Adrenal gland (tissue), 12 donors: ENCODE measurements around the gene PTPRN2. TPM values are rescaled to one million over a fixed set of nuclear protein-coding genes. Genes with fewer than 3 reads are reported as not detected.

Experiments used
- DNase-seq, 7 donors: peaks; one replicate each; pipeline ENCODE4 v3.0.0-alpha.2; 2019 to 2020
- H3K27ac ChIP-seq, 5 donors: fragments of 200-600 bp; sonication (generic) in 4 of 5; 1 replicate in 3 of 5; 2 replicates in 2 of 5; pipeline versions ENCODE4 v1.5.1 to v1.8.0; 2016 to 2020; ENCODE audit warnings: mild to moderate bottlenecking in 1 of 5
- H3K27me3 ChIP-seq: fragments of 200-600 bp; 2 replicates; pipeline ENCODE4 v1.8.0; 2021
- H3K36me3 ChIP-seq, 2 donors: fragments of 200-600 bp; replicated peaks in 1 of 2; 1 replicate in 1 of 2; 2 replicates in 1 of 2; pipeline versions ENCODE4 v1.5.1 to v1.8.0; 2018 to 2022
- H3K4me1 ChIP-seq, 2 donors: fragments of 200-600 bp; replicated peaks in 1 of 2; 1 replicate in 1 of 2; 2 replicates in 1 of 2; pipeline versions ENCODE4 v1.5.1 to v1.8.0; 2018 to 2021
- H3K4me3 ChIP-seq, 4 donors: fragments of 200-600 bp; sonication (generic) in 3 of 4; one replicate each; pipeline ENCODE4 v1.5.1; 2016 to 2018
- H3K9me3 ChIP-seq, 3 donors: fragments of 200-600 bp; sonication (generic) in 1 of 3; replicated peaks in 1 of 3; 1 replicate in 2 of 3; 2 replicates in 1 of 3; pipeline versions ENCODE4 v1.5.1 to v1.8.0; 2016 to 2021
- POLR2A ChIP-seq, 2 donors: fragments of 450-650 bp; IDR thresholded peaks; one replicate each; pipeline ENCODE4 v1.6.1; 2017; ENCODE audit warnings: antibody characterized with exemption in 2 of 2, mild to moderate bottlenecking in 2 of 2, moderate library complexity in 1 of 2
- WGBS, 4 donors: extraction: QIAGEN DNeasy Blood & Tissue Kit in 2 of 4; methylation state at CpG; one replicate each; pipeline versions ENCODE4 v1.1.5 to v1.1.7; 2013 to 2017; 5-methylcytosine and 5-hydroxymethylcytosine counted together
- intact Hi-C, 2 donors: fragments of 100-400 bp; cut with DNase I; formaldehyde crosslinking; loops; one replicate each; pipeline versions ENCODE4 v1.14.1 to v1.15.0; 2022 to 2023
- polyA plus RNA-seq, 3 donors: library from polyadenylated mRNA; stranded (reverse); fragments of 200-250 nt in 2 of 3; fragments of 350-450 nt in 1 of 3; fragmentation: Illumina TruSeq in 1 of 3; extraction: RNeasy Lipid Tissue Mini Kit (QIAGEN cat#74804) in 1 of 3; gene quantifications; one replicate each; pipeline ENCODE4 v1.2.3, GENCODE V29; 2013 to 2014
- total RNA-seq, 9 donors: library from RNA; depleted of rRNA in 4 of 9; stranded (reverse); fragments of >200 nt in 4 of 9; fragments of 120-200 nt in 1 of 9; fragmentation: NEBNext Ultra II Directional in 1 of 9; extraction: Animal tissue kit (Norgen Biotek cat#: 25700) in 1 of 9; gene quantifications; one replicate each; pipeline versions ENCODE4 v1.1.0 to v1.2.4, GENCODE V29; 2013 to 2023
- TF ChIP-seq, protein P1 (sequence below), 6 experiments: fragments of 450-650 bp in 4 of 6; fragments of 200-600 bp in 2 of 6; sonication (generic) in 1 of 6; IDR thresholded peaks; 1 replicate in 5 of 6; 2 replicates in 1 of 6; pipeline versions ENCODE4 v1.5.1 to v1.8.0; 2016 to 2021; ENCODE audit warnings: antibody characterized with exemption in 6 of 6, mild to moderate bottlenecking in 2 of 6, moderate library complexity in 1 of 6
- donor health status: healthy with polysubstance abuse.
- donor health status: Bipolar disorder and iron deficiency.
- donor health status: DM: yes; HTN: yes; CAD: no.
- donor health status: DM: no; HTN: no; CAD: no.
- donor health status: DM: no; HTN: no; CAD: no.
- donor health status: DM: yes; HTN: yes; CAD: no.

The PTPRN2 gene
- total and polyA plus RNA-seq, 12 donors: 2.2 to 16.2 (median 3.4) TPM

DNA sequence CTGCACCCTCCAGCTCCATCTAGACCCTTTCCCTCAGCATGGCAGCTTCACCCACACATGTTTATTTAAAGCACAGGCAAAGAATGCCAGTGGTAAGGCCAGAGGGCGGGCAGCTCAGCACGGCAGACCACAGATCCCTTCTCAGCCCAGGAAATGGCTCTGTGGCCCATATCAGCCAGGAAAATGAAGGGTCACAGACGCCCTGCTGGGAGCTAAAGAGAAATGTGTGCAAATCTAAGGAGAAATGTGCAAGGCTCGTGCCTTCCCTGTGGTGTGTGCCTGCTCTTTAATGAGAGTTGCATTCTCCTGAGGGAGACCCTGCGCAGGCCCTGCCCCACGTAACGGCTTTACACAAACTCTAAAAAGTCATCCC lies 23.0 kb downstream of the PTPRN2 start:
- no peak for TF ChIP-seq POLR2A (IDR thresholded peaks at IDR 0.05)
- TF ChIP-seq, protein P1, sequence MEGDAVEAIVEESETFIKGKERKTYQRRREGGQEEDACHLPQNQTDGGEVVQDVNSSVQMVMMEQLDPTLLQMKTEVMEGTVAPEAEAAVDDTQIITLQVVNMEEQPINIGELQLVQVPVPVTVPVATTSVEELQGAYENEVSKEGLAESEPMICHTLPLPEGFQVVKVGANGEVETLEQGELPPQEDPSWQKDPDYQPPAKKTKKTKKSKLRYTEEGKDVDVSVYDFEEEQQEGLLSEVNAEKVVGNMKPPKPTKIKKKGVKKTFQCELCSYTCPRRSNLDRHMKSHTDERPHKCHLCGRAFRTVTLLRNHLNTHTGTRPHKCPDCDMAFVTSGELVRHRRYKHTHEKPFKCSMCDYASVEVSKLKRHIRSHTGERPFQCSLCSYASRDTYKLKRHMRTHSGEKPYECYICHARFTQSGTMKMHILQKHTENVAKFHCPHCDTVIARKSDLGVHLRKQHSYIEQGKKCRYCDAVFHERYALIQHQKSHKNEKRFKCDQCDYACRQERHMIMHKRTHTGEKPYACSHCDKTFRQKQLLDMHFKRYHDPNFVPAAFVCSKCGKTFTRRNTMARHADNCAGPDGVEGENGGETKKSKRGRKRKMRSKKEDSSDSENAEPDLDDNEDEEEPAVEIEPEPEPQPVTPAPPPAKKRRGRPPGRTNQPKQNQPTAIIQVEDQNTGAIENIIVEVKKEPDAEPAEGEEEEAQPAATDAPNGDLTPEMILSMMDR (IDR thresholded peaks at IDR 0.05): no peak
- Histone ChIP-seq H3K36me3 (no peaks in the 10 kb centered on the region), H3K9me3 (no peaks in the 10 kb centered on the region), H3K4me3 (no peak overlapping the region), H3K4me1 (no peaks in the 10 kb centered on the region), H3K27me3 (peaks cover 8% of the 10 kb centered on the region), H3K27ac (no peak overlapping the region)
- intact Hi-C loops: no loop called here
- 65 to 82% (median 79%) methylated on average over 4 to 7 of the region's 7 CpGs for WGBS, 4 donors
- DNase-seq: no peak

DNA sequence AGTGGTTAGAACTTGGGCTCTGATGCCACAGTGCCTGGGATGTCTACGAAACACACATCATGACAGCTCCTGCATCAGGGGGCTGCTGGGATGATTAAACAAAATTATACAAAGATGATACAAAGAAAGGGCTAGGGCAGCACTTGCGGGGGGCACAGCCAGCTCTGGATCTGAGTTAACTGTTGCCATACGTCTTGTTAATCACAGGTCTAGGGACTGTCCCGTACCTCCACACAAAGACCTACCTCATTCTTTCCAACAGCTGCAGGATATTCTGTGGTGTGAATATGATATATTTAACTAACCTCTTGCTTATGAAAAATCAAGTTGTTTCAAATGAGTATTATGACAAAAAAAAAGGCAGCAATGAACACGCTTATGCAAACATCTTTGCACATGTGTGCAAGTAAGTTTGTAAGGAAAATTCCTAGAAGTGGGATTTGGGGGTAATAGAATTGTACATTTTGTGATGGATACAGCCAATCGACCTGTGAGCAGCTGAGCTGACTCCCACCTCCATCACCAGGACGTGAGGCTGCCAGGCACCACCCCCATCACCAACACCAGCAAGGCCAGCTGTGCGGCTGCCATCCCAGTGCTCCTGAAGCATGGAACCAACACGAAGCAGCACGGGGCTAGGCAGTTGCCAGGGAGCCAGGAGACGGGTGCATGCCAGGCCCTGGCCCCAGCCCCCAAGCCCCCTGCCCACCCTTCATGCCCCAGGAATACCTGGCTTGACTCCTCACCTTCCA lies 23.5 kb downstream of the PTPRN2 start:
- Histone ChIP-seq H3K27ac (no peak overlapping the region), H3K4me3 (no peak overlapping the region), H3K4me1 (no peaks in the 10 kb centered on the region), H3K27me3 (peaks cover 4% of the 10 kb centered on the region), H3K9me3 (no peaks in the 10 kb centered on the region), H3K36me3 (no peaks in the 10 kb centered on the region)
- intact Hi-C loops: no loop called here
- DNase-seq: no peak
- TF ChIP-seq, protein P1 (IDR thresholded peaks at IDR 0.05): no peak
- no peak for TF ChIP-seq POLR2A (IDR thresholded peaks at IDR 0.05)
- 75 to 81% (median 78%) methylated on average over 8 to 11 of the region's 11 CpGs for WGBS, 4 donors

DNA sequence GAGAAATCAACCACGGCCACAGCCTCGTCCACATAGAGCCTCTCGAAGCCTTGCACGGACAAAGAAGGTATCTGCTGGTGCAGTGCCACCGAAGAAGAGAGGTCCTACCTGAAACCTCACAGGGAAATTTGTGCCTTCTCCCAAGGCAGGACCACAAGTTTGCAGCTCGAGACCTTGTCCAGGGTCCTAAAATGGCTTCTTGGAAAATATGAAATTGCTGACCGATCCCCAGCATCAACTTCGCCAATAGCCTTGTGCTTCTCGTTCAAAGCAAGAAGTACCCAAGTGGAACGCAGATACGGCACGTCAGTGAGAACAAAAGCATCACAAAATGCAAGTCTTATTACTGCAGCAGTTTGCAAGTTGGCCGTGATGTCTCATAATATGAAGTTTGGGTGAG lies 24.6 kb downstream of the PTPRN2 start:
- Histone ChIP-seq H3K36me3 (no peaks in the 10 kb centered on the region), H3K4me3 (no peak overlapping the region), H3K27me3 (no peaks in the 10 kb centered on the region), H3K27ac (no peak overlapping the region), H3K4me1 (no peaks in the 10 kb centered on the region), H3K9me3 (no peaks in the 10 kb centered on the region)
- intact Hi-C loops: no loop called here
- DNase-seq: no peak
- TF ChIP-seq POLR2A (IDR thresholded peaks at IDR 0.05): no peak
- TF ChIP-seq, protein P1 (IDR thresholded peaks at IDR 0.05): no peak
- WGBS, 4 donors: 82 to 92% (median 88%) methylated on average over 12 to 13 of the region's 13 CpGs

DNA sequence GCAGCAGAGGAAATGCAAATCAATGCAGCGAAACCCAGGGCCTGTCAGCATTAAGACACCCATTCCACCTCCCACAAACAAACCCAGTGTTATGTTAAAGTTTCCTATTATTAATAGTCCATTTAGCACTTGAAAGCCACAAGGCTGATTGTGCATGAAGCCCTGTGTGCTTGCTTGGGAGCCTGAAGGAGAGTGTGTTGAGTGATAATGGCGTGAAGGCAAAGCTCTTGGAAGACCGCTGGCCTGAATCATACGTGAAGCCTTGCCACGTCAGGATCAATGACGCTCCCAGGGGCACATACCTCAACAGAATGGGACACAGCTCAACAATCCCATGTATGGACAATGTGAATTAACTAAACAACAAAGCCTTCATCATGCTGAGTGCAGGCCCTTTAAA lies 25.1 kb downstream of the PTPRN2 start:
- H3K4me1 ChIP-seq: no peaks in the 10 kb centered on the region
- H3K27ac ChIP-seq: no peak overlapping the region
- intact Hi-C loops: no loop called here
- no peaks in the 10 kb centered on the region for H3K9me3 ChIP-seq
- no peak for TF ChIP-seq POLR2A (IDR thresholded peaks at IDR 0.05)
- TF ChIP-seq, protein P1 (IDR thresholded peaks at IDR 0.05): no peak
- WGBS, 4 donors: 88 to 95% (median 91%) methylated on average over 6 of the region's 6 CpGs
- H3K36me3 ChIP-seq: no peaks in the 10 kb centered on the region
- DNase-seq: no peak
- no peak overlapping the region for H3K4me3 ChIP-seq
- no peaks in the 10 kb centered on the region for H3K27me3 ChIP-seq
